HG02884 (cell line): ENCODE results near the gene KRTAP4-11.
"Not testable (repeated sequence)": the region's sequence is repeated elsewhere in the genome, so short reads cannot be mapped to it uniquely, and the experiment has no call there.

Experiments
- ATAC-seq: cut with Tn5 transposase; IDR thresholded peaks from one replicate; pipeline ENCODE4 v1.9.1; 2021; ENCODE audit warnings: mild to moderate bottlenecking, moderate library complexity; ENCODE audit not compliant: unreplicated experiment

KRTAP4-11 gene

GRCh38 chr17:41088760-41089352, 29.3 kb downstream of the KRTAP4-11 start:
- not testable (repeated sequence) for ATAC-seq

- not testable (repeated sequence) for ATAC-seq
These were observed 33.9 kb downstream of the KRTAP4-11 start, which contains the start of gene KRTAP4-7 for GRCh38 chr17:41084100-41084856. TSS of gene KRTAP4-7 (plus strand) at chr17:41084150. CDS start at chr17:41084207, 57 bp downstream.

- ATAC-seq: not testable (repeated sequence)
These were observed 34.7 kb downstream of the KRTAP4-11 start for GRCh38 chr17:41083427-41083826.

- ATAC-seq: no peak
These were observed 35.5 kb downstream of the KRTAP4-11 start for GRCh38 chr17:41082626-41083025.

- no peak for ATAC-seq
These were observed 41.4 kb downstream of the KRTAP4-11 start for GRCh38 chr17:41076788-41077187.

- ATAC-seq: no peak
These were observed 44.5 kb downstream of the KRTAP4-11 start for GRCh38 chr17:41073676-41074075.

GRCh38 chr17:41071606-41072360, 46.4 kb downstream of the KRTAP4-11 start:
- no peak for ATAC-seq

- ATAC-seq: no peak
These were observed 49.1 kb downstream of the KRTAP4-11 start for GRCh38 chr17:41069031-41069430.

GRCh38 chr17:41067281-41067680, 50.9 kb downstream of the KRTAP4-11 start:
- ATAC-seq: no peak
